ENCODE data around the gene KLF3.
A peak's percentile ranks its signal among the peaks of the same experiment; 100 is the strongest.

Gene KLF3

DNA sequence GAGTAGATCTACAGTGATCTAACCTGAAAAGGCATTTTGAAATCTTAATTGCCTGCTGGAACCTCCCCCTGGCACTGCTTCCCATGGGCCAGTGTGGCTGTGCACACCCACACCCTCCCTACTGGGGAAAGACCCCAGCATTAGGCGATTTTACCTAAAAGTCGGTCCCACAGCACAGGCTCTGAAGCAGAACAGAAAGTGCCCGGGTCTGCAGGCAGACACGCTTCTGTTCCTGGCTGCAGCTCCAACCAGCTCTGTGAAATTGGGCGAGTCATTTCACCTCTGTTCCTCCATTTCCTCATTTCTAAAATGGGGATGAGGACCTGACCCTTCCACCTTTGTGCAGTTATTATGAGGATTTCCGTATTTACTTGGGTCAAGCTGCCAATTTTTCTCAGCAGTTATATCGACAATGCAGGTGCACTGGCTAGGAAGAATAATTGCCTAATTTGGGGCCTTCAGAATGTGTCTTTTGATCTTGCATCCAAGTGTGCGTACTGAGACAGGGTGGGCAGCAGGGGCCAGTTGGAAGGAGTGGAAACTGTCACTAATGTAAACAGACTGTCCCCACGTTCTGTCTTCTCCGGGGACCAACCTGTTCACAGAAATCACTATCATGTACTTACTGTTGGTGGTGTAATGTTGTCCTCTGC is 7.1 kb downstream of the KLF3 start:
- in situ Hi-C loops (cut with HindIII; ENCODE audit: low pct_ligation_motif_present, low pct_unique_long_range_greater_than_20kb, low sequenced_read_pairs), result no loop called here
- no peak for DNase-seq

DNA sequence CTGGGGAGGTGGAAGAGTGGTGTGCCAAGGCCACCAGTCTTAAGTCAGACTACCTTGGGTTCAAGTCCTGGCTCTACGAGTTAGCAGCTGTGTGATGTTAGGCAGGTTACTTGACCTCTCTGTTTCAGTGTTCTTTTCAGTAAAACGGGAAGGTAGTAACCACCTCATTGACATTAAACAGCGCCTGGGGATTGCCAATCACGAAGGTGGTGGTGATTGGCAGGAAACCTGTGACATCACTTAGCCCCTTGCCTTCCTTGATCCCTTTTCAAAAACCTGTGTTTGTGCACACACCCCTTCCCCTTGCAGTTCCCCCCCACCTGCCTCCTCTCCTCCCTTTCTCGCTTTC is 7.6 kb downstream of the KLF3 start:
- in situ Hi-C loops (cut with HindIII; ENCODE audit: low pct_ligation_motif_present, low pct_unique_long_range_greater_than_20kb, low sequenced_read_pairs), result no loop called here

DNA sequence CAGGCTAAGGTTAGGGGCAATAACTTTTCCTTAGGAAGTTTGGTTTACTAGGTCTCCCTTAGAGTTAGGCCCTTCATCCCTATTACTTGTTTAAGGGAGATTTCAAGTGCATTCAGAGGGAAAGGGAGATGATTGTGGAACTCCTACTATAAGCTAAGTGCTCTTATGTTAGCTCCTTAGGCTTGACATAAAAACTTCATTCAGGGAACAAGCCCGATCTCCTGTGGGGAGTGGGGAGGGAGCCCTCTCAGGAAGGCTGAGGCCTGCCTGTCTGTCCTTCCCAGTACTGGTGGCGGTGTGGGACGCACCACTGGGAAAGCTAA is 8.0 kb downstream of the KLF3 start:
- DNase-seq, result no peak
- in situ Hi-C loops (cut with HindIII; ENCODE audit: low pct_ligation_motif_present, low pct_unique_long_range_greater_than_20kb, low sequenced_read_pairs), result no loop called here

More for the DNA sequence above, 7.6 kb downstream of the KLF3 start:
- no peak for DNase-seq

DNA sequence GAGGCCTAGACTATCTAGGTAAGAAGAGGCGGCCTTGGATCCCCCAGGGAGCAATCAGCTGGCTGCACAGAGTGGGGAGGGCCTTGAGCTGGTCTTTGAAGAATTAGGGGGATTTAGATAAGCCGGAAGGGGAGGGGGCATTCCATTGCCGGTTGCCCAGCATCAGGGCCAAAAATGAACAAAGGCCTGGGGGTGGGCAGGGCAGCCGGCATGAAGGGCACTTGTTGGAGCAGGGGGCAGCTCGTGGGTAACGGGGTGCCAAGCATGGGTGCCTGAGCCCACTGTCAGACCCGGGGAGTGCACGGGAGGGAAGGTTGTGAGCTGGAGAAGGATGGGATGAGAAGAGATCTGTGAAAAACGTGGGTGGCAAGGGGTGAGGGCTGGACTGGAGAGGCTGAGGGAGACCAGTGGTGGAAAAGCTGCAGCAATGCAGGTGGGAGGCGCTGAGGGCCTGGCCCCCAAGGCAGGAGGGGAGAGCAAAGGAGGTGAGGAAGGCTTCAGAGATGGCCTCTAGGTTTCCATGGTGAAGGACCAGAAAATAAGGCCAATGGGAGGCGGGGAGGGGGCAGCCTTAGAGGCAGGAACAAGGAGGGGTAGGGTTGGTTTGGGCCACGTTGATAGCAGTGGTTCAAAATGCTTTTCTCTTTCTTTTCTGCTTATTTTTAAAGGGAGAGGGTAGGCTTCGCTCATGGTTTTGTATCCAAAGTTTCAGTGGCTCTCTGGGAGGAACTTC is 8.6 kb downstream of the KLF3 start:
- no peak for DNase-seq
- in situ Hi-C loops (cut with HindIII; ENCODE audit: low pct_ligation_motif_present, low pct_unique_long_range_greater_than_20kb, low sequenced_read_pairs), result no loop called here

DNA sequence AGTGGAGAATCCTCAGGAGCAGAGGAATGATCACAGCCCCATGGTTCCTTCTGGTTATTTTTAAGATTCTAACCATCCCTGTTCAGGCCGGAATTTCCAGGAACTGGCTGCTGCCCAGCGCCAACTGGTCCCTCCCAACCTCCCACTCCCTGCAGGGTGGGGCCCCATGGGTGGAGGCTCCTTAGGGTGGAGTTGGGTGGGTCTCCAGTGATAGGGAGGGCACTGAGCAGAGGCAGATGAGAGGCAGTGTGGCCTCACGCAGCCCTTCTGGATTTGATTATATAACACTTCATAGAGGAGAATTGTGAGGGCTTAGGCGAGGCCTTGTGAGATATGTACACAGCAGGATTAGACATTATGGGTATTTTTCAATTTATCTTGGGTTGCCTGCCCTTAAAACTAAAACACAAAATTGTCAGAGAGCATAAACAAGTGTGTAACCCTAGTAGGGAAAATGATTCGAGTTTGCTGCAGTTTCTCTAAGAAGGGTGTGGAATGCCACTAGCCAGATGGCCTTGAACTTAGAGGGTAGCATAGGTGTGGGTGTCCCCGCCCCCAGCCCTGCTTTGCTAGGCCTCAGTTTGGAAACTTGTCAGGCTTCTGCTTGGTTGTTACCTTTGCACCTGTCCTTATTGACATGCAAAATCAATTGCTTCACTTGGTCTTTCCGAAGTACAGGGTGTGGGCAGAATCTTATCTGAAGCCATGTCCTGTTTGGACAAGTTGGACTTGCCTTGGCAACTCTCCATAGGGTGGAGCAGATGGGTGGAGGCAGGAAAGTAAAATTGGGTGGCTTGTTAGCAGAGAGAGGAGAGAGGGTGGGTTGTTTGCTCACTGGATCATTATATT is 9.4 kb downstream of the KLF3 start:
- in situ Hi-C loops (cut with HindIII; ENCODE audit: low pct_ligation_motif_present, low pct_unique_long_range_greater_than_20kb, low sequenced_read_pairs), result no loop called here

DNA sequence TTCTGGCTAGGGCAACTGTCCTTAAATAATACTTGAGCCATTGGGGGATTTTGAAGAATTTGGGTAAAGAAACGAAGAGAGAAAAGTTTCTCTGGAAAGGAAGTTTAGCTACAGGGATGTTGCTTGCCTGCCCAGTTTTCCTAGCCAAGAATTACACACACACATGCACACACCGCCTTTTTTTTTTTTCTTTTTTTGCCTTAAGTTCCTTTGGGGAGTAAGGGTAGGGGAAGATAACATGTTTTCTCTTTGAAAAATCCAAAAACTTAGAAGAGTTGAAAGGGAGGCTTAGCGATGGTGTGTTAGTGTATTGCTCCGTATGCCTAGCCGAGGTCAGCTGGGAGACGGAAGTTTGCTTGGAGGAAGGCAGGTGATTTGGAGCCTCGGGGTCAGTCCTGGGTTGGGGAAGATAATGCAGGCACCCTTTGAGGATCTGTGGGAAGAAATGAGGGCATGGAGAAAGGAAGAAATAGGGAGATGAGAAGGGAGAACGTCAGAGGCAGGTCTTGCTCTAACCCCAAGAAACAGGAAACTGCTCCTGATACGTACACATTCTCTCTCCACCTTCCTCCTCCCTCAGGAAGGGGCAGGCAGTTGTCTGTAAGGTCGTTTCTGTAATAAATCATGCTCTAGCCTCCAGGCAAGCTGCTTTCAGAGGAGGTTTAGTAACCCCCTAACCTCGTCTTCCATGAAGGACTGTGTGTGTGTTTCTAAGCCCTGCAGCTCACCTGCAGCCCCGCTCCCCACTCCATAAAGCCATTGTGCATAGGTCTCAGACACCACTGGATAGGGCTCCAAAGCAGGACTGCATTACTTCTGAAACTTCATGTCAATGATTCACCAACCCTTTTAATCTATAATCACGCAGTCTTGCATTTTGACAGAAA is 10.5 kb downstream of the KLF3 start:
- DNase-seq, result peak; percentile 39
- in situ Hi-C loops (cut with HindIII; ENCODE audit: low pct_ligation_motif_present, low pct_unique_long_range_greater_than_20kb, low sequenced_read_pairs), result no loop called here

More for the DNA sequence above, 9.4 kb downstream of the KLF3 start:
- no peak for DNase-seq

DNA sequence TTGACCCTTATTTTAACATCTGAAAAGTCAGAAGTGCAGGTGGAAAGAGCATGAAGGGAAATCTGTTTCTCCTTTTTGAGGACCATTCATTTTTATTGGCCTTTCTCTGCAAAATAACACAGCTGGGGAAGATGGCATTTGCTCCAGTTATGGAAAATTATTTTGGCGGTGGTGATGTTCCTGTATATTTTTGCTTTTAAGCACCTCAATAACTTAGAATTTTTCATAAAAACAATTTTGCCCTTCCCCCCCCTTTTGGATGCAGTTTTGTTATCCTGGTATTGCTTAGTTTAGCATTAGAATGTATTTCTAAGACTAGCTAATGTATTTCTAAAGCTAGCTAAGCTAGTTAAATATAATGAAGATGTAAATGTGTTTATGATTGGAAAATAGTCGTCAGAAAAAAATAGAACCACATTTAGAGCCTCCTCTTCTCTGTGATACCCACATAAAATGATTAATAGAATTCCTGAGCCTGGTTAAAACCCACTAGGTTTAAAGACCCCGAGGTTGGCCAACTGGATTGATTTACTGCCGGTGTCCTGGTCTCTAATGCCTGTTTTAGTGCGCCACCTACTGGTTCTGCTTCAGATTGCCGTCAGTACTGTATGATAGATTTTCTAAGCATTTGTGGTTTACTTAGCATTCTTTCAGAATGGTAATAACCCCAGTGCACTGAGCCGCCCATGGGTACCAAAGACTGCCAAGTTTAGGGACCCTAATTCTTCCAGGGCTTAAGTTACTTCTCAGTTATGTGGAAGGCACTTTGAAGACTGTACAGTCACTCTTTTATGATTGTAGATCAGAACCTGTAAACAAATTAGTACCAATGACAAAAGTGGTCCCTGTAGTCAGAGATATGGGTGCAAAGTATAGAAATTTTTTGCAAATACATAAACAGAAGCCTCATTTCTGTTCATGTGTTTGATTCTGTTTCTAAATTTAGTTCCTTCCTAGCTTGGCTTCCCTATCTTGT is 11.4 kb downstream of the KLF3 start:
- in situ Hi-C loops (cut with HindIII; ENCODE audit: low pct_ligation_motif_present, low pct_unique_long_range_greater_than_20kb, low sequenced_read_pairs), result no loop called here
- DNase-seq, result peak; percentile 82

DNA sequence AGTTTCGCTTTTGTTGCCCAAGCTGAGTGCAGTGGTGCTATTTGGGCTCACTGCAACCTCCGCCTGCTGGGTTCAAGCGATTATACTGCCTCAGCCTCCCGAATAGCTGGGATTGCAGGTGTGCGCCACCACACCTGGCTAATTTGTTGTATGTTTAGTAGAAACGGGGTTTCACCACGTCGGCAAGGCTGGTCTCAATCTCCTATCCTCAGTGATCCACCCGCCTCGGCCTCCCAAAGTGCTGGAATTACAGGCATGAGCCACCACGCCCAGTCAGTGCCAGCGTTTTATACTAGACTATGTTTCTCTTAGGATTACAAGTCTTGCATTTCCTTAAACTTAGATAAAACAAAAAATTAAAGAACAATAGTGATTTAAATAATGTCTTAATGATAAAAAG is 13.0 kb downstream of the KLF3 start:
- DNase-seq, result no peak
- in situ Hi-C loops (cut with HindIII; ENCODE audit: low pct_ligation_motif_present, low pct_unique_long_range_greater_than_20kb, low sequenced_read_pairs), result no loop called here

DNA sequence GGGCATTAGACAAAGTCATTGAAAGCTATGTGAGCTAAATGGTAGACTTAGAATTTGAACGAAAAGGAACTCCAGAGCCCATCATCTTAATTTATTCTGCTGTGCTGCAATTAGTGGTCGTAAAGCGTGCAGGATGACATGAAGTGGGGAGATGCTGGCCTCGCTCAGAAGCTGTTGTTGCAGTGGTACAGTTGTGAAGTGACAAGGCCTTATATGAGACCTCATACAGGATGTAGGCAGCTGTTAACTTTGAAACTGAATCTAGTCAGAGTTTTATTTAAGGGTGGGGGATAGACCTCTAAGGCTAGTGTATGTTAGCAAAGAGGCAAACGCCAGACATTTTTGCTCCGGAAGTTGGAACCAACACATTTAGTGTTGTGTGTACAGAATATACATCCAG is 13.4 kb downstream of the KLF3 start:
- DNase-seq, result no peak
- in situ Hi-C loops (cut with HindIII; ENCODE audit: low pct_ligation_motif_present, low pct_unique_long_range_greater_than_20kb, low sequenced_read_pairs), result no loop called here

DNA sequence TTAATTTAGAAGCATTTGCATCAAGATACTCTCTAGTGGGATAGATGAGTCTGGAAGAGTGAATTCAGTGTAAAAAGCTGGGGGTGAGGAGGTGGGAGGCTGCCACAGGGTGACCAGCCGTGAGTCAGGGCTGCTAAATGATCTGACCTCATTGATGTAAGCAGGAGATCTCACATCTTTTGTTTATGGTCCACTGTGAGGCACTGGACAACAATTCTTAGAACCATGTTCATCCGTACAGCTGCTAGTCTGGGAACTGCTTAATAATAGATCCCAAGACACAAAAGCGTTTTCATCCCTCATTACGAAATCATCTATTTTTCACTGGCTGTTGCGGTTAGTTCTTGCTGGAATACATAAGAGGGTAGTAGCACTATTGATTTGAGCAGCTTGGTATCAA is 14.1 kb downstream of the KLF3 start:
- in situ Hi-C loops (cut with HindIII; ENCODE audit: low pct_ligation_motif_present, low pct_unique_long_range_greater_than_20kb, low sequenced_read_pairs), result no loop called here
- DNase-seq, result no peak

DNA sequence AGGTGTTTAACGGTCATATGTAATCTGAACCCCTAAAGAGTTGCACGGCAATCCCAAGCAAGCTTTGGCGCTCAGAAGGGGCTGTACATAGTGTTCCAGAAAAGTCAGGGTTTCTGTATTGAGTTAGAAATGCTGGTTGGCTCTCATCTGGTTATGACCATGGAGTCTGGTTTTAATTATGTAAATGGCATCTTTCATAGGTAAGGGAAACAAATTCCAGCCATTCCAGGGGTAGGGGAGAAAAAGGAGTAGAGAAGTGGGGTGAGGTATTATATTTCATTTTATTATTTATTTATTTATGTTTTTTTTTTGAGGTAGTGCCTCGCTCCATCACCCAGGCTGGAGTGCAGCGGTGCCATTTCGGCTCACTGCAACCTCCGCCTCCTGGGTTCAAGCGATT is 15.9 kb downstream of the KLF3 start:
- no peak for DNase-seq
- in situ Hi-C loops (cut with HindIII; ENCODE audit: low pct_ligation_motif_present, low pct_unique_long_range_greater_than_20kb, low sequenced_read_pairs), result no loop called here

DNA sequence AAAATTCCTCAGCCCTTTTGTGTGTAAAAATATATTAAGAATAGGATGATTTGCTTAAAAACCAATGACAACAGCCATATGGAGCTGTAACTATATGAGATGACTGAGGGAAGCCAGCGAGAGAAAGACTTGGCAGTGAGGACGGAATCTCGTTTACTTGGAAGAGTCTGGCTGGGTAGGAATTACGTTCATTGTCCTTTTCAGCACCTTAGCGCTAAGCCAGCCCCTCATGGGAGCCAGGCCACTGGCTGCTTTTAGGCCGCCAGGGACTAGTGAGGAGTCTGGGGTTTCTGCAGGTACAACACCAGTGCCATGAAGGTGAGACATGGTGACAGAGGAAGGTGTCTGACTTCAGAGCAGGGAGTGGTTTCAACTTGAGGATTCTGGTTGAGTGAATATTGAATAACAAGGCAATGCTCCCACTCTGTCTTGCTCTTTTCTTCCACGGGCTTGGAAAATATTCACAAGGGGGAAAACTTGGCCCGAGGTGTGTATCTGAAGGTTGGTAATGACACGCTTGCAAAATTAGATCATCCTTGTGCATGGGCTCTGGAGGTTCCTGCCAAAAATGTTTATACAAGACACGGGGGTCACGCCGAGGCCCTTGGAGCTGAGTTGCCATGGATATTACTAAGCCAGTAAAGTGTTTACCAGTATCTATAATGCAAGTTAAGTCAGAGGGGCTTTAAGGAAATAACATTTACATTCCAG is 17.4 kb downstream of the KLF3 start:
- in situ Hi-C loops (cut with HindIII; ENCODE audit: low pct_ligation_motif_present, low pct_unique_long_range_greater_than_20kb, low sequenced_read_pairs), result no loop called here
- no peak for DNase-seq

DNA sequence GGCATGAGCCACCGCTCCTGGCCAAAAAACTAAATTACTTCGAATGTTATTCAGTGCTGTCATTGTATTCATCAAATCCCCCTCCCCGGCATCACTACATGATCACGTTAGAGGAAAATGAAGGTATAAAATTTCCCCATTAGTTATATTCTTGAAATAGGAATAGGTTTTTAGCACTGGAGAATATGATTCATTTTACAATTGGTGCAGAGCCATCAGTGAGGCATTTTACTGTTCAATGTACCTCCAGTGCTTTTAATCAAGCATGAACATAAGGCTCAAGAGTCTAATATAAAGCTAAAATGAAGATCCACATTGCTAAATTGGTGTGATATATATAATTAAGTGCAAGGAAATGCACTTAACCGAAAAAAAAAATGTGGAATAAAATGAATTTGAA is 18.3 kb downstream of the KLF3 start:
- no peak for DNase-seq
- in situ Hi-C loops (cut with HindIII; ENCODE audit: low pct_ligation_motif_present, low pct_unique_long_range_greater_than_20kb, low sequenced_read_pairs), result no loop called here

DNA sequence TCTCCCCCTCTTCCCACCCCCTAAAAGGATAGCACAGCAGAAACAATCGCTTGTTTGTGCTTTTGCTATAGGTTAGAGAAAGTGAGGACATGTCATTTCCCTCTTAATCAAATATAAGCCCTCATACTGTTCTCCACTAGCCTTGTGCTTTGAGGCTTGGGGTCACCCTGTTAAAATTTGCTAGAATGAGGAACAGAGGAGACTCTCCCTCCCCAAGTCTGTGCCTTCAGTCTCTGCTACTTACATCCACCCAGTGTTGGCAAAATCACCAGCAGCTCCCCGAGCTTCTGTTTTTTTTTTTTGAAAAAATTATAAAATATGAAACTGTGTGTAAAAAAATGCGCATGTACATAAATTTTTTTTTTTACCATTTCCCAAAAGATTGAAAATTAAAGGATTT is 19.3 kb downstream of the KLF3 start:
- in situ Hi-C loops (cut with HindIII; ENCODE audit: low pct_ligation_motif_present, low pct_unique_long_range_greater_than_20kb, low sequenced_read_pairs), result no loop called here
- no peak for DNase-seq

DNA sequence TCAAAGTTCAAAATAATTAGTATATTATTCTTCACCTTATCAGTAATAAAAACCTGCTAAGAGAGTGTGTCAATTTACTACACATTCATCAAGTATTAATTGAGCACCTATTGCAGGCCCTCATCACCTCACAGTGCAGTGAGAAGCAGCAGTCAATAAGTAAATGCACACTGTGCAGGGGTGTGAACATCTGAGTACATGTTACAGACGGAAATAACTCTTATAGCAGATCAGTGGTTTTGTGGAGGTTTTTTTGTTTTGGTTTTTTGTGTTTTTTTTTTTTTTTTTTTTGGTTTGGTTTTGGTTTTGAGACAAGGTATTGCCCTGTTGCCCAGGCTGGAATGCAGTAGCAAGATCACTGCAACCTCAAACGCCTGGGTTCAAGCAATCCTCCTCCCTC is 20.3 kb downstream of the KLF3 start:
- no peak for DNase-seq
- in situ Hi-C loops (cut with HindIII; ENCODE audit: low pct_ligation_motif_present, low pct_unique_long_range_greater_than_20kb, low sequenced_read_pairs), result no loop called here

DNA sequence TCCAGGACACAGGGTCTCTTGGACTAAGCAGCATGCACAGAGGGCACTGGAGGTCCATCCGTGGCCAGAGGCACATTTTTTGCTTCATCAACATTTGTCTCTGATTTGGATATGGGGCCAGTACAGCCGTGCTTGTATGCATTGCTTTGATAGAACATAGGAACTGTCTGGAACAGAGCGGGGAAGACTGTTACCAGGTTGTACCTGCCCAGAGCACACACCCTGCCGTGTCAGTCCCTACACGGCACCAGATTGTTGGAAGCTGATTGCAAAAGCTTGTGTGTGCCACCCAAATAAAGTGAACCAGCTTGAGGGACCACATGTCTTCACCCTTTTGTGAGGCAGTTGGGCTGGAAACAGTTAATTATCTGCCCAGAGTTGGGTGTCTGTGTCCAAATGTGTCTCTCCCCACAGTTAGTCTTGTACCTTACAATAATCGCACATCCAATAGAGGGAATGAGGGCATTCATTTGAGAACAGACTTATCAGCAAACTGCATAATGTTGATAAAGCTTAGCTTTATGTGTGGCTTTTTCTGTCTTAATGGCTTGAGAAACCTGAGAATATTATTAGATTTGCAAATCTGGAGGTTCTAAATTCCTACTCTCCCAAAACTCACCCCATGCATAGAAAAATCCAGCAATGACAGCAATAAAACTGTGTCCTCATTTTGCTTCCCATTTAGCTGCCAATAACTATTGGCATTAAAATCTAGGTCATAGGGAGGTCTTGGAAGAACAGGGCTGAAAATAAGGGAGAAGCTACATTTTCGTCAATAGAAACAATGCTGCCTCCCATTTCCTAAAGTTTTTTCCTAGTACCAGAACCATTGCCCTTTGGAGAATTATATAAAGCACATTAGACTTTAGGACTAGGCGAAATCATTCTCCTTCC is 21.2 kb downstream of the KLF3 start:
- DNase-seq, result no peak
- in situ Hi-C loops (cut with HindIII; ENCODE audit: low pct_ligation_motif_present, low pct_unique_long_range_greater_than_20kb, low sequenced_read_pairs), result no loop called here

Measured in ACHN (cell line).